Neural cell (in vitro differentiated cells): ENCODE results near the gene ZNF382. TPM values are rescaled to one million over a fixed set of nuclear protein-coding genes. Genes with fewer than 3 reads are reported as not detected.

Source experiments
- H2AFZ ChIP-seq: fragments of 200-600, 300-800 bp; sonication (generic), shearing (Covaris generic); 2 replicates; pipeline ENCODE4 v1.6.0; 2014; ENCODE audit warnings: low read depth, mild to moderate bottlenecking, antibody characterized with exemption, low read length, moderate library complexity
- H3F3A ChIP-seq: fragments of 200-600 bp; shearing (Covaris generic); 2 replicates; pipeline ENCODE4 v1.6.1; 2016; ENCODE audit warnings: mild to moderate bottlenecking, moderate library complexity, mixed read lengths, antibody characterized with exemption, low read length; ENCODE audit not compliant: insufficient read depth, poor library complexity, severe bottlenecking
- H3K27ac ChIP-seq: fragments of 200-600, 300-800 bp; sonication (generic), shearing (Covaris generic); 2 replicates; pipeline ENCODE4 v1.5.1; 2014; ENCODE audit warnings: mild to moderate bottlenecking, low read length, moderate library complexity
- H3K27me3 ChIP-seq: fragments of 300-800, 200-600 bp; sonication (generic), shearing (Covaris generic); 2 replicates; pipeline ENCODE4 v1.6.0; 2014; ENCODE audit warnings: mild to moderate bottlenecking, low read depth, low read length, moderate library complexity; ENCODE audit not compliant: insufficient read depth
- H3K36me3 ChIP-seq: fragments of 300-800, 200-600 bp; sonication (generic), shearing (Covaris generic); 2 replicates; pipeline ENCODE4 v1.5.1; 2014; ENCODE audit warnings: mild to moderate bottlenecking, antibody characterized with exemption, low read length, moderate library complexity; ENCODE audit not compliant: insufficient read depth
- H3K4me2 ChIP-seq: fragments of 300-800, 200-600 bp; sonication (generic), shearing (Covaris generic); 2 replicates; pipeline ENCODE4 v1.6.0; 2014; ENCODE audit warnings: mild to moderate bottlenecking, low read length
- H3K4me3 ChIP-seq: fragments of 300-800, 200-600 bp; sonication (generic), shearing (Covaris generic); 2 replicates; pipeline ENCODE4 v1.5.1; 2014; ENCODE audit warnings: mild to moderate bottlenecking, low read length, moderate library complexity
- H3K79me2 ChIP-seq: fragments of 200-600 bp; shearing (Covaris generic); replicated peaks from 2 replicates; pipeline ENCODE4 v1.6.0; 2014; ENCODE audit warnings: mild to moderate bottlenecking, low read length, moderate library complexity; ENCODE audit not compliant: insufficient read depth
- H3K9ac ChIP-seq: fragments of 300-800, 200-600 bp; sonication (generic), shearing (Covaris generic); 2 replicates; pipeline ENCODE4 v1.6.1; 2016; ENCODE audit warnings: mild to moderate bottlenecking, low read length, mixed read lengths
- H3K9me2 ChIP-seq: fragments of 200-600 bp; shearing (Covaris generic); 2 replicates; pipeline ENCODE4 v1.6.1; 2016; ENCODE audit warnings: mild to moderate bottlenecking, low read length, mixed read lengths; ENCODE audit not compliant: insufficient read depth
- H3K9me3 ChIP-seq: fragments of 200-600, 300-800 bp; sonication (generic), shearing (Covaris generic); 2 replicates; pipeline ENCODE4 v1.6.1; 2016; ENCODE audit warnings: mild to moderate bottlenecking, mixed run types, low read length, moderate library complexity, mixed read lengths
- H4K20me1 ChIP-seq: fragments of 200-600 bp; shearing (Covaris generic); 2 replicates; pipeline ENCODE4 v1.6.1; 2016; ENCODE audit warnings: mild to moderate bottlenecking, mixed run types; ENCODE audit not compliant: insufficient read depth
- EP300 ChIP-seq: fragments of 450-650 bp; conservative IDR thresholded peaks from 2 replicates; pipeline ENCODE4 v1.6.1; 2014; ENCODE audit warnings: antibody characterized with exemption, mild to moderate bottlenecking, moderate library complexity; ENCODE audit not compliant: poor library complexity, severe bottlenecking
- EZH2 ChIP-seq: fragments of 200-600, 300-800 bp; shearing (Covaris generic), sonication (generic); IDR thresholded peaks from 2 replicates; pipeline ENCODE4 v1.6.1; 2014; ENCODE audit warnings: antibody characterized with exemption, low read length, borderline replicate concordance, mild to moderate bottlenecking; ENCODE audit not compliant: insufficient read depth, poor library complexity, severe bottlenecking
- MXI1 ChIP-seq: fragments of 450-650 bp; conservative IDR thresholded peaks from 2 replicates; pipeline ENCODE4 v1.6.1; 2014; ENCODE audit warnings: antibody characterized with exemption, mild to moderate bottlenecking; ENCODE audit not compliant: poor library complexity, severe bottlenecking
- POLR2AphosphoS5 ChIP-seq: IDR thresholded peaks from 2 replicates; pipeline ENCODE4 v1.6.1; 2012
- RAD21 ChIP-seq: fragments of 450-650 bp; conservative IDR thresholded peaks from 2 replicates; pipeline ENCODE4 v1.6.1; 2014; ENCODE audit warnings: antibody characterized with exemption, mild to moderate bottlenecking, moderate library complexity
- SMC3 ChIP-seq: fragments of 450-650 bp; conservative IDR thresholded peaks from 2 replicates; pipeline ENCODE4 v1.6.1; 2014; ENCODE audit warnings: antibody characterized with exemption, mild to moderate bottlenecking, moderate library complexity; ENCODE audit not compliant: poor library complexity
- TAF1 ChIP-seq: IDR thresholded peaks from 2 replicates; pipeline ENCODE4 v1.6.1; 2012; ENCODE audit warnings: low read depth
- polyA plus RNA-seq: library from polyadenylated mRNA; depleted of rRNA; stranded (reverse); fragments of >200 nt; gene quantifications from 2 replicates; pipeline ENCODE4 v1.2.3, GENCODE V29; 2014
- TF ChIP-seq, protein P1 (sequence below): fragments of 450-650 bp; IDR thresholded peaks from 2 replicates; pipeline ENCODE4 v1.5.1; 2014; ENCODE audit warnings: antibody characterized with exemption, mild to moderate bottlenecking, moderate library complexity; ENCODE audit not compliant: poor library complexity, severe bottlenecking
- TF ChIP-seq, protein P2 (sequence below): IDR thresholded peaks from 2 replicates; pipeline ENCODE4 v1.6.1; 2012; ENCODE audit warnings: borderline replicate concordance

Gene ZNF382
- polyA plus RNA-seq, 1 donor from 2014 or later = 112 TPM

- TF ChIP-seq, protein P1, sequence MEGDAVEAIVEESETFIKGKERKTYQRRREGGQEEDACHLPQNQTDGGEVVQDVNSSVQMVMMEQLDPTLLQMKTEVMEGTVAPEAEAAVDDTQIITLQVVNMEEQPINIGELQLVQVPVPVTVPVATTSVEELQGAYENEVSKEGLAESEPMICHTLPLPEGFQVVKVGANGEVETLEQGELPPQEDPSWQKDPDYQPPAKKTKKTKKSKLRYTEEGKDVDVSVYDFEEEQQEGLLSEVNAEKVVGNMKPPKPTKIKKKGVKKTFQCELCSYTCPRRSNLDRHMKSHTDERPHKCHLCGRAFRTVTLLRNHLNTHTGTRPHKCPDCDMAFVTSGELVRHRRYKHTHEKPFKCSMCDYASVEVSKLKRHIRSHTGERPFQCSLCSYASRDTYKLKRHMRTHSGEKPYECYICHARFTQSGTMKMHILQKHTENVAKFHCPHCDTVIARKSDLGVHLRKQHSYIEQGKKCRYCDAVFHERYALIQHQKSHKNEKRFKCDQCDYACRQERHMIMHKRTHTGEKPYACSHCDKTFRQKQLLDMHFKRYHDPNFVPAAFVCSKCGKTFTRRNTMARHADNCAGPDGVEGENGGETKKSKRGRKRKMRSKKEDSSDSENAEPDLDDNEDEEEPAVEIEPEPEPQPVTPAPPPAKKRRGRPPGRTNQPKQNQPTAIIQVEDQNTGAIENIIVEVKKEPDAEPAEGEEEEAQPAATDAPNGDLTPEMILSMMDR = no peak
- TF ChIP-seq POLR2AphosphoS5 = no peak
- TF ChIP-seq, protein P2, sequence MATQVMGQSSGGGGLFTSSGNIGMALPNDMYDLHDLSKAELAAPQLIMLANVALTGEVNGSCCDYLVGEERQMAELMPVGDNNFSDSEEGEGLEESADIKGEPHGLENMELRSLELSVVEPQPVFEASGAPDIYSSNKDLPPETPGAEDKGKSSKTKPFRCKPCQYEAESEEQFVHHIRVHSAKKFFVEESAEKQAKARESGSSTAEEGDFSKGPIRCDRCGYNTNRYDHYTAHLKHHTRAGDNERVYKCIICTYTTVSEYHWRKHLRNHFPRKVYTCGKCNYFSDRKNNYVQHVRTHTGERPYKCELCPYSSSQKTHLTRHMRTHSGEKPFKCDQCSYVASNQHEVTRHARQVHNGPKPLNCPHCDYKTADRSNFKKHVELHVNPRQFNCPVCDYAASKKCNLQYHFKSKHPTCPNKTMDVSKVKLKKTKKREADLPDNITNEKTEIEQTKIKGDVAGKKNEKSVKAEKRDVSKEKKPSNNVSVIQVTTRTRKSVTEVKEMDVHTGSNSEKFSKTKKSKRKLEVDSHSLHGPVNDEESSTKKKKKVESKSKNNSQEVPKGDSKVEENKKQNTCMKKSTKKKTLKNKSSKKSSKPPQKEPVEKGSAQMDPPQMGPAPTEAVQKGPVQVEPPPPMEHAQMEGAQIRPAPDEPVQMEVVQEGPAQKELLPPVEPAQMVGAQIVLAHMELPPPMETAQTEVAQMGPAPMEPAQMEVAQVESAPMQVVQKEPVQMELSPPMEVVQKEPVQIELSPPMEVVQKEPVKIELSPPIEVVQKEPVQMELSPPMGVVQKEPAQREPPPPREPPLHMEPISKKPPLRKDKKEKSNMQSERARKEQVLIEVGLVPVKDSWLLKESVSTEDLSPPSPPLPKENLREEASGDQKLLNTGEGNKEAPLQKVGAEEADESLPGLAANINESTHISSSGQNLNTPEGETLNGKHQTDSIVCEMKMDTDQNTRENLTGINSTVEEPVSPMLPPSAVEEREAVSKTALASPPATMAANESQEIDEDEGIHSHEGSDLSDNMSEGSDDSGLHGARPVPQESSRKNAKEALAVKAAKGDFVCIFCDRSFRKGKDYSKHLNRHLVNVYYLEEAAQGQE = no peak
- TF ChIP-seq MXI1 = no peak
- TF ChIP-seq EP300 = no peak
- TF ChIP-seq RAD21 = no peak
- no peak for TF ChIP-seq EZH2
- no peak for TF ChIP-seq SMC3
- no peak for TF ChIP-seq TAF1
- Histone ChIP-seq H3K27me3 (no peaks in the 10 kb centered on the region), H3K4me3 (no peak overlapping the region), H3K79me2 (no peaks in the 10 kb centered on the region), H3K9me3 (peaks cover 49% of the 10 kb centered on the region), H3K27ac (no peak overlapping the region), H4K20me1 (no peaks in the 10 kb centered on the region), H3K9ac (no peak overlapping the region), H3K4me2 (no peak overlapping the region), H3K9me2 (no peaks in the 10 kb centered on the region), H2AFZ (no peak overlapping the region), H3F3A (no peaks in the 10 kb centered on the region), H3K36me3 (peaks cover 41% of the 10 kb centered on the region)
Measured at GRCh38 chr19:36635342-36635741, 30.2 kb downstream of the ZNF382 start.

- H3K9me2 ChIP-seq = no peaks in the 10 kb centered on the region
- TF ChIP-seq MXI1 (no peak), RAD21 (no peak), SMC3 (no peak), EP300 (no peak), TAF1 (no peak), POLR2AphosphoS5 (no peak), EZH2 (no peak)
- TF ChIP-seq, protein P2 = no peak
- TF ChIP-seq, protein P1 = no peak
- no peaks in the 10 kb centered on the region for H3K27me3 ChIP-seq
- peaks cover 47% of the 10 kb centered on the region for H3K9me3 ChIP-seq
- no peak overlapping the region for H3K27ac ChIP-seq
- H3K79me2 ChIP-seq = no peaks in the 10 kb centered on the region
- H3K4me2 ChIP-seq = no peak overlapping the region
- H3F3A ChIP-seq = no peaks in the 10 kb centered on the region
- H3K9ac ChIP-seq = no peak overlapping the region
- H4K20me1 ChIP-seq = no peaks in the 10 kb centered on the region
- peaks cover 47% of the 10 kb centered on the region for H3K36me3 ChIP-seq
- no peak overlapping the region for H3K4me3 ChIP-seq
- no peak overlapping the region for H2AFZ ChIP-seq
Measured at GRCh38 chr19:36638862-36639510, 33.9 kb downstream of the ZNF382 start.
